ENCODE data around the gene FEZF2.

The FEZF2 gene

DNA sequence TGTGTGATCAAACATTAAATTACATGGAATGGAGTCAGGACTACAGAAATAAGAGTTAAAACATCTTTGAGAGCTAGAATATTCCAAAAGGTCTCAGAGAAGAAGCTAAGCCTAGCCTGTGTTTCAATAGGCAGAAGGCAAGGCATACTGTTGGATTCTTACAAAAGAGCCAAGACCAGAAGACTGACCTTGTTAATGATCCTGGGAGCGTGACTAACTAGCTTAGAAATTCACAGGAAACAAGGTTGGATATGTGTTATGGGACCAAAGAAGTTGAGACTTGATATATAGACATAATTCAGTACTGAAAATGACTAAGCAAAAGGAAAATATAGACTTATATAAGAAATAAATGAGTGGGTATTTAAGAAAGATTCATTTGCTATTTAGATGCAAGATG is 50.1 kb downstream of the FEZF2 start:
- no peak for DNase-seq

All from T-helper 1 cell (primary cell).